PFSK-1 (cell line): Measurements from ENCODE around the gene HSBP1.

Source experiments
- POLR2AphosphoS5 ChIP-seq: IDR thresholded peaks from 2 replicates; pipeline ENCODE4 v1.6.1; 2012; ENCODE audit warnings: low read depth, mild to moderate bottlenecking, control low read depth, low read length, moderate library complexity
- REST ChIP-seq, 2 experiments: IDR thresholded peaks; 2 replicates each; pipeline versions ENCODE4 v1.6.1 to v1.8.0; 2011 to 2012; ENCODE audit warnings: low read depth in 2 of 2, low read length in 2 of 2, control low read depth in 1 of 2, inconsistent platforms in 1 of 2, mild to moderate bottlenecking in 1 of 2, moderate library complexity in 1 of 2; ENCODE audit not compliant: insufficient read depth in 1 of 2
- TAF1 ChIP-seq: IDR thresholded peaks from 2 replicates; pipeline ENCODE4 v1.6.1; 2012; ENCODE audit warnings: low read length, control low read depth, borderline replicate concordance; ENCODE audit not compliant: insufficient read depth

GRCh38 chr16:83842291-83842690, 34.5 kb downstream of the HSBP1 start:
- TF ChIP-seq POLR2AphosphoS5, result no peak
- no peak for TF ChIP-seq REST (IDR thresholded peaks at IDR 0.05; ENCODE audit: insufficient read depth in 1 of 2, low read depth in 2 of 2, low read length in 2 of 2)
- no peak for TF ChIP-seq TAF1
